Measurements from ENCODE around the gene DDX39B. TPM values are rescaled to one million over a fixed set of nuclear protein-coding genes. Genes with fewer than 3 reads are reported as not detected.

Gene DDX39B
- total and polyA plus RNA-seq, 2 of the 8 experiments (the other 6 are each of a cell fraction or from before 2014, with no cell fraction given) = 780 to 1,164 TPM

DNA sequence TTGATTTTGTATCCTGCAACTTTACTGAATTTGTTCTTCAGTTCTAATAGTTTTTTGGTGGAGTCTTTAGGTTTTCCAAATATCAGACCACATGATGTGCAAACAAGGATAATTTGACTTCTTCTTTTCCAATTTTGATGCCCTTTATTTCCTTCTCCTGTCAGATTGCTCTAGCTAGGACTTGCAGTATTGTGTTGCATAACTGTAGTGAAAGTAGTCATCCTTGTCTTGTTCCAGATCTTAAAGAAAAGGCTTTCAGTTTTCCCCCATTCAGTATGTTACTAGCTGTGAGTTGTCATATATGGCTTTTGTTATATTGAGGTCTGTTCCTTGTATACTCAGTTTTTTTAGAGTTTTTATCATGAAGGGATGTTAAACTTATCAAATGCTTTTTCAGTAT is 39.2 kb downstream of the DDX39B start:
- H3K4me3 ChIP-seq (ENCODE audit: extremely low read depth in 1 of 4, insufficient read depth in 2 of 4, low read depth in 3 of 4, low read length in 4 of 4) = no peak overlapping the region
- H4K5ac ChIP-seq (ENCODE audit: insufficient read length, low read depth, low read length) = no peak overlapping the region
- H2BK15ac ChIP-seq (ENCODE audit: low read length) = no peak overlapping the region
- H3K9ac ChIP-seq (replicated peaks in 1 of 4; ENCODE audit: extremely low read depth in 1 of 4, low read depth in 3 of 4, low read length in 3 of 4) = no peak overlapping the region
- no peak overlapping the region for H3K23ac ChIP-seq (ENCODE audit: insufficient read length)
- H2BK120ac ChIP-seq (replicated peaks; ENCODE audit: low read depth, low read length) = no peak overlapping the region
- peaks cover 4% of the 10 kb centered on the region; the same call in 1 of the 2 replicates for H3K23me2 ChIP-seq (ENCODE audit: low read depth, low read length)
- DNase-seq (ENCODE audit: low read depth in 1 of 2, low spot score in 2 of 2) (no peak), FAIRE-seq (no peak)
- H3K79me1 ChIP-seq (ENCODE audit: low read depth, low read length) = peaks cover 2% of the 10 kb centered on the region; the same call in 1 of the 2 replicates
- H2BK12ac ChIP-seq (ENCODE audit: low read depth, low read length) = no peak overlapping the region
- TF ChIP-seq RBBP5 (IDR thresholded peaks at IDR 0.05; ENCODE audit: borderline replicate concordance, low read depth, low read length) (no peak), JUN (IDR thresholded peaks at IDR 0.05; ENCODE audit: low read depth, low read length) (no peak), SAP30 (IDR thresholded peaks at IDR 0.05; ENCODE audit: insufficient read depth, insufficient replicate concordance, low read length) (no peak), POLR2A (IDR thresholded peaks at IDR 0.05; ENCODE audit: control extremely low read depth in 1 of 2, low read depth in 2 of 2, low read length in 2 of 2) (no peak), ZNF274 (IDR thresholded peaks at IDR 0.05; ENCODE audit: borderline replicate concordance, extremely low read depth, low read length) (no peak), JUND (IDR thresholded peaks at IDR 0.05; ENCODE audit: low read length) (no peak), CBX5 (IDR thresholded peaks at IDR 0.05; ENCODE audit: low read depth, low read length) (no peak), KDM5A (IDR thresholded peaks at IDR 0.05; ENCODE audit: low read length) (no peak), RXRA (IDR thresholded peaks at IDR 0.05; ENCODE audit: insufficient read depth, low read depth, low read length) (no peak), SP1 (IDR thresholded peaks at IDR 0.05; ENCODE audit: low read depth, low read length) (no peak), ASH2L (IDR thresholded peaks at IDR 0.05; ENCODE audit: low read length) (no peak), SUZ12 (IDR thresholded peaks at IDR 0.05; ENCODE audit: low read length) (no peak), SIRT6 (IDR thresholded peaks at IDR 0.05; ENCODE audit: low read length) (no peak), KDM1A (IDR thresholded peaks at IDR 0.05; ENCODE audit: borderline replicate concordance, low read length) (no peak), CBX8 (IDR thresholded peaks at IDR 0.05; ENCODE audit: borderline replicate concordance, low read depth, low read length) (no peak)
- H4K91ac ChIP-seq (replicated peaks; ENCODE audit: insufficient read length, low read length) = no peak overlapping the region
- peaks cover 0 to 40% of the 10 kb centered on the region in 2 experiments; a peak in 2 of 4 replicates for H3K79me2 ChIP-seq (ENCODE audit: control insufficient read depth in 1 of 2, insufficient read depth in 2 of 2, low read length in 2 of 2)
- H3K14ac ChIP-seq (ENCODE audit: insufficient read length) = no peak overlapping the region
- peaks cover 4 to 12% (median 8%) of the 10 kb centered on the region in 4 experiments; a peak in 5 of 8 replicates for H3K36me3 ChIP-seq (ENCODE audit: control insufficient read depth in 2 of 4, insufficient read depth in 4 of 4, low read length in 3 of 4)
- CTCF ChIA-PET (ENCODE audit: partially characterized antibody) = interaction anchor here (0.7 to 1.2 kb wide), 2 partner anchors 10 to 44 kb away, joined by 3 to 6 read pairs; partner anchors contain the start of gene ATP6V1G2
- no peak overlapping the region for H3K56ac ChIP-seq (replicated peaks; ENCODE audit: insufficient read length, low read depth, low read length)
- H2BK20ac ChIP-seq (ENCODE audit: low read length) = no peak overlapping the region
- peaks cover 3% of the 10 kb centered on the region in 2 experiments for H4K20me1 ChIP-seq (replicated peaks in 1 of 2; ENCODE audit: control insufficient read depth in 1 of 2, insufficient read depth in 2 of 2, low read length in 2 of 2)
- no peak overlapping the region for H3K27ac ChIP-seq (ENCODE audit: low read depth, low read length)
- no peak overlapping the region for H2BK5ac ChIP-seq (ENCODE audit: low read depth, low read length)
- no peak overlapping the region for H4K8ac ChIP-seq (ENCODE audit: extremely low read depth, insufficient read depth, low read length)
- no peak overlapping the region for H3K4ac ChIP-seq (replicated peaks; ENCODE audit: insufficient read length, low read depth, low read length)
- no peak overlapping the region for H2AK5ac ChIP-seq (ENCODE audit: low read depth, low read length)
- no peak overlapping the region for H3K18ac ChIP-seq (ENCODE audit: extremely low read depth, low read length)
- POLR2A ChIA-PET (ENCODE audit: partially characterized antibody) = interaction anchor here (0.9 to 2.1 kb wide), 4 partner anchors 27 to 33 kb away, joined by 3 to 6 read pairs (median 4); no protein-coding TSS in a partner anchor
- H2AFZ ChIP-seq (ENCODE audit: low read length) = no peak overlapping the region
- peaks cover 0 to 4% (median 2%) of the 10 kb centered on the region in 4 experiments; a peak in 4 of 7 replicates for H3K27me3 ChIP-seq (replicated peaks in 1 of 4; ENCODE audit: control insufficient read depth in 3 of 4, extremely low read depth in 1 of 4, insufficient read depth in 3 of 4, low read length in 3 of 4)
- H3K9me3 ChIP-seq (ENCODE audit: insufficient read depth in 2 of 2, low read depth in 1 of 2, low read length in 1 of 2) = no peaks in the 10 kb centered on the region
- H3K4me1 ChIP-seq (replicated peaks in 1 of 4; ENCODE audit: control insufficient read depth in 3 of 4, insufficient read depth in 4 of 4, low read length in 3 of 4) = peaks cover 2 to 11% (median 6%) of the 10 kb centered on the region in 4 experiments; a peak in 6 of 7 replicates
- no peak overlapping the region for H3K4me2 ChIP-seq (ENCODE audit: insufficient read depth in 1 of 2, low read depth in 2 of 2, low read length in 2 of 2)

All from H1 (cell line).